ENCODE results near the gene SLC35F4. TPM values are rescaled to one million over a fixed set of nuclear protein-coding genes. Genes with fewer than 3 reads are reported as not detected.

The SLC35F4 gene
- total and polyA plus RNA-seq, 2 experiments from 2014 or later = 0.07 TPM; not detected in 1

GRCh38 chr14:57533214-57533613, 332.7 kb downstream of the SLC35F4 start:
- no peaks in the 10 kb centered on the region for H3K27me3 ChIP-seq
- no peak for TF ChIP-seq EZH2phosphoT487 (IDR thresholded peaks at IDR 0.05; ENCODE audit: low read depth, severe bottlenecking, unreplicated experiment)
- TF ChIP-seq, protein P1, sequence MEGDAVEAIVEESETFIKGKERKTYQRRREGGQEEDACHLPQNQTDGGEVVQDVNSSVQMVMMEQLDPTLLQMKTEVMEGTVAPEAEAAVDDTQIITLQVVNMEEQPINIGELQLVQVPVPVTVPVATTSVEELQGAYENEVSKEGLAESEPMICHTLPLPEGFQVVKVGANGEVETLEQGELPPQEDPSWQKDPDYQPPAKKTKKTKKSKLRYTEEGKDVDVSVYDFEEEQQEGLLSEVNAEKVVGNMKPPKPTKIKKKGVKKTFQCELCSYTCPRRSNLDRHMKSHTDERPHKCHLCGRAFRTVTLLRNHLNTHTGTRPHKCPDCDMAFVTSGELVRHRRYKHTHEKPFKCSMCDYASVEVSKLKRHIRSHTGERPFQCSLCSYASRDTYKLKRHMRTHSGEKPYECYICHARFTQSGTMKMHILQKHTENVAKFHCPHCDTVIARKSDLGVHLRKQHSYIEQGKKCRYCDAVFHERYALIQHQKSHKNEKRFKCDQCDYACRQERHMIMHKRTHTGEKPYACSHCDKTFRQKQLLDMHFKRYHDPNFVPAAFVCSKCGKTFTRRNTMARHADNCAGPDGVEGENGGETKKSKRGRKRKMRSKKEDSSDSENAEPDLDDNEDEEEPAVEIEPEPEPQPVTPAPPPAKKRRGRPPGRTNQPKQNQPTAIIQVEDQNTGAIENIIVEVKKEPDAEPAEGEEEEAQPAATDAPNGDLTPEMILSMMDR (IDR thresholded peaks at IDR 0.05; ENCODE audit: poor library complexity) = peak; percentile 54
- TF ChIP-seq EZH2 (IDR thresholded peaks at IDR 0.05; ENCODE audit: borderline replicate concordance) = no peak
- H3K9me3 ChIP-seq (ENCODE audit: low read depth) = no peaks in the 10 kb centered on the region
- H3K36me3 ChIP-seq (replicated peaks; ENCODE audit: insufficient read depth, low read depth) = no peaks in the 10 kb centered on the region
- no peaks in the 10 kb centered on the region for H3K9me2 ChIP-seq (replicated peaks; ENCODE audit: insufficient read depth)
- H3K4me3 ChIP-seq = no peak overlapping the region
- no peak overlapping the region for H3K4me2 ChIP-seq
- no peaks in the 10 kb centered on the region for H4K20me1 ChIP-seq (ENCODE audit: insufficient read depth, poor library complexity, severe bottlenecking)
- no peaks in the 10 kb centered on the region for H3K4me1 ChIP-seq (ENCODE audit: insufficient read depth)
- no peaks in the 10 kb centered on the region for H3K79me2 ChIP-seq
- peak; percentile 27 for DNase-seq (ENCODE audit: low spot score)
- H2AFZ ChIP-seq = no peak overlapping the region
- no peak overlapping the region for H3K27ac ChIP-seq
- WGBS (ENCODE audit: low lambda C conversion rate, missing lambda C conversion rate) = 56% methylated on average over 1 of the region's 1 CpG

DNA sequence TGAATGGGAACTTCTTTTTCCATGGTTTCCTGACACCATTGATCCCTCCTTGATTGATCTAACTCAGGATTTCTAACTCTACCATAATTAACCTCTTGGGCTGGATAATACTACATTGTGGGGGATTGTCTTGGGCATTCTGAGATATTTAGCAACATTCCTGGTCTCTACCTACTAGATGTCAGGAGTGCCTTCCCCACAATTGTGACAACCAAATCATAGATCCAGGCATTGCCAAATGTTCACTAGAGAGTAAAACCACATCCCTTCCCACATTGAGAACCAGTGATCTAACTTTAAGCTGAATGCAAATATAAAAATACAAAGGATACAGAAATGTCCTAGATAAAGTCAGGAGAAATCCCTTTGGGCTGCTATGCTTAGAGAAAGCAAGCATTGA, 335.3 kb downstream of the SLC35F4 start:
- DNase-seq (ENCODE audit: low spot score) = no peak
- H3K9me2 ChIP-seq (replicated peaks; ENCODE audit: insufficient read depth) = no peaks in the 10 kb centered on the region
- no peaks in the 10 kb centered on the region for H3K4me1 ChIP-seq (ENCODE audit: insufficient read depth)
- no peaks in the 10 kb centered on the region for H3K79me2 ChIP-seq
- no peaks in the 10 kb centered on the region for H3K27me3 ChIP-seq
- no peaks in the 10 kb centered on the region for H3K9me3 ChIP-seq (ENCODE audit: low read depth)
- no peaks in the 10 kb centered on the region for H4K20me1 ChIP-seq (ENCODE audit: insufficient read depth, poor library complexity, severe bottlenecking)
- no peak overlapping the region for H2AFZ ChIP-seq
- H3K4me2 ChIP-seq = no peak overlapping the region
- H3K27ac ChIP-seq = no peak overlapping the region
- TF ChIP-seq EZH2phosphoT487 (IDR thresholded peaks at IDR 0.05; ENCODE audit: low read depth, severe bottlenecking, unreplicated experiment) (no peak), EZH2 (IDR thresholded peaks at IDR 0.05; ENCODE audit: borderline replicate concordance) (no peak)
- TF ChIP-seq, protein P1 (IDR thresholded peaks at IDR 0.05; ENCODE audit: poor library complexity) = no peak
- no peaks in the 10 kb centered on the region for H3K36me3 ChIP-seq (replicated peaks; ENCODE audit: insufficient read depth, low read depth)
- H3K4me3 ChIP-seq = no peak overlapping the region

DNA sequence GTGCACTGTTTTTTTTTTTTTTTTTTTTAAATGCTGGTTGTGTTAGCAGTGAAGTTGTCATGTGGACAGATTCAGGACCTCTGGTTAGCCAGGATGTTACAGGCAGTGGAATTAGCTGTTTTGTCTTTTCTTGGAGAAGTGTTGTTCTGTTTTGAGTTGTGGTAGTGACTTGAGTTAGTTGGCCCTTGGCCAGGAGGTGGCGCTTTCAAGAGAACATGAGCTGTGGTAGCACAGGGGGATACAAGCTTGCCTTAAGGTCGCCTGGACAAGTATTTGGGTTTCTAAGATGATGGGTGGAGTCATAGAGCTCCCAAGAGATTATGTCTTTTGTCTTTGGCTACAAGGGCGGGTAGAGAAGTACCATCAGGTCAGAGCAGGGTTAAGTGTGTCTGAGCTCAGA, 338.9 kb downstream of the SLC35F4 start:
- no peaks in the 10 kb centered on the region for H4K20me1 ChIP-seq (ENCODE audit: insufficient read depth, poor library complexity, severe bottlenecking)
- WGBS (ENCODE audit: low lambda C conversion rate, missing lambda C conversion rate) = 62% methylated on average over 3 of the region's 3 CpGs
- DNase-seq (ENCODE audit: low spot score) = no peak
- TF ChIP-seq, protein P1 (IDR thresholded peaks at IDR 0.05; ENCODE audit: poor library complexity) = peak; percentile 3
- TF ChIP-seq EZH2phosphoT487 (IDR thresholded peaks at IDR 0.05; ENCODE audit: low read depth, severe bottlenecking, unreplicated experiment) (no peak), EZH2 (IDR thresholded peaks at IDR 0.05; ENCODE audit: borderline replicate concordance) (no peak)
- no peak overlapping the region for H3K27ac ChIP-seq
- no peaks in the 10 kb centered on the region for H3K79me2 ChIP-seq
- no peak overlapping the region for H2AFZ ChIP-seq
- no peak overlapping the region for H3K4me3 ChIP-seq
- no peaks in the 10 kb centered on the region for H3K27me3 ChIP-seq
- H3K9me3 ChIP-seq (ENCODE audit: low read depth) = no peaks in the 10 kb centered on the region
- no peaks in the 10 kb centered on the region for H3K4me1 ChIP-seq (ENCODE audit: insufficient read depth)
- H3K36me3 ChIP-seq (replicated peaks; ENCODE audit: insufficient read depth, low read depth) = no peaks in the 10 kb centered on the region
- no peak overlapping the region for H3K4me2 ChIP-seq
- H3K9me2 ChIP-seq (replicated peaks; ENCODE audit: insufficient read depth) = no peaks in the 10 kb centered on the region

DNA sequence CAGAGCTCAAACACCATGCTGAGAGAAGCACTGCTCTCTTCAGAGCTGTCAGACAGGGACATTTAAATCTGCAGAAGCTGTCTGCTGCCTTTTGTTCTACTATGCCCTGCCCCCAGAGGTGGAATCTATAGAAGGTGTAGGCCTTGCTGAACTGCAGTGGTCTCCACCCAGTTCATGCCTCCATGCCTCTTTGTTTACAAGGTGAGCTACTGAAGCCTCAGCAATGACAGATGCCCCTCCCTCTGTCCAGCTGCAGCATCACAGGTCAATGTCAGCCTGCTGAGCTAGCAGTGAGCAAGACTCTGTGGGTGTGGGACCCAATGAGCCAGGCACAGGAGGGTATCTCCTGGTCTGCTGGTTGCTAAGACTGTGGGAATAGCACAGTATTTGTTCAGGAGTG, 346.8 kb downstream of the SLC35F4 start:
- no peak overlapping the region for H3K27ac ChIP-seq
- H2AFZ ChIP-seq = no peak overlapping the region
- no peak overlapping the region for H3K4me2 ChIP-seq
- no peaks in the 10 kb centered on the region for H3K9me3 ChIP-seq (ENCODE audit: low read depth)
- DNase-seq (ENCODE audit: low spot score) = no peak
- no peaks in the 10 kb centered on the region for H4K20me1 ChIP-seq (ENCODE audit: insufficient read depth, poor library complexity, severe bottlenecking)
- H3K79me2 ChIP-seq = no peaks in the 10 kb centered on the region
- no peaks in the 10 kb centered on the region for H3K9me2 ChIP-seq (replicated peaks; ENCODE audit: insufficient read depth)
- TF ChIP-seq, protein P1 (IDR thresholded peaks at IDR 0.05; ENCODE audit: poor library complexity) = no peak
- TF ChIP-seq EZH2 (IDR thresholded peaks at IDR 0.05; ENCODE audit: borderline replicate concordance) (no peak), EZH2phosphoT487 (IDR thresholded peaks at IDR 0.05; ENCODE audit: low read depth, severe bottlenecking, unreplicated experiment) (no peak)
- no peak overlapping the region for H3K4me3 ChIP-seq
- H3K4me1 ChIP-seq (ENCODE audit: insufficient read depth) = no peaks in the 10 kb centered on the region
- H3K27me3 ChIP-seq = no peaks in the 10 kb centered on the region
- H3K36me3 ChIP-seq (replicated peaks; ENCODE audit: insufficient read depth, low read depth) = no peaks in the 10 kb centered on the region
